ENCODE data around the gene MCRS1.

- peak; percentile 17 to 71 (median 53) for TF ChIP-seq CTCF (IDR thresholded peaks at IDR 0.05)
- TF ChIP-seq POLR2A (IDR thresholded peaks at IDR 0.05) = no peak
Measured at GRCh38 chr12:49553512-49554088, 14.3 kb downstream of the MCRS1 start.
